ENCODE measurements around the gene HOGA1. TPM values are rescaled to one million over a fixed set of nuclear protein-coding genes. Genes with fewer than 3 reads are reported as not detected.

The HOGA1 gene
- total and polyA plus RNA-seq, 2 experiments from 2014 or later = 0.15 TPM; not detected in 1

- H3K4me3 Mint-ChIP-seq = no peak overlapping the region
- Histone ChIP-seq H3K27ac (ENCODE audit: low read depth) (no peak overlapping the region), H3K4me2 (no peak overlapping the region), H4K20me1 (replicated peaks; ENCODE audit: insufficient read depth) (0 out of 2 replicates have a peak, but pooled peaks cover 3% of the 10 kb centered on the region), H3K79me2 (replicated peaks; ENCODE audit: insufficient read depth) (0 out of 2 replicates have a peak, but pooled peaks cover 4% of the 10 kb centered on the region), H2AFZ (no peak overlapping the region), H3K27me3 (ENCODE audit: insufficient read depth) (no peaks in the 10 kb centered on the region), H3K36me3 (ENCODE audit: insufficient read depth) (no peaks in the 10 kb centered on the region; the same call in 1 of the 2 replicates), H3K4me1 (ENCODE audit: insufficient read depth) (no peaks in the 10 kb centered on the region; the same call in 1 of the 2 replicates), H3F3A (replicated peaks; ENCODE audit: low read depth) (no peaks in the 10 kb centered on the region), H3K9me2 (ENCODE audit: insufficient read depth) (no peaks in the 10 kb centered on the region), H3K4me3 (no peak overlapping the region)
- ATAC-seq = no peak
- DNase-seq (ENCODE audit: low spot score) = no peak
- H3K27me3 Mint-ChIP-seq (ENCODE audit: insufficient read depth, low read depth, poor library complexity) = peaks cover 6% of the 10 kb centered on the region
- H3K36me3 Mint-ChIP-seq (ENCODE audit: low read depth) = peaks cover 2% of the 10 kb centered on the region; the same call in 1 of the 3 replicates
- no peaks in the 10 kb centered on the region for H3K9me3 Mint-ChIP-seq
- no peak overlapping the region; the same call in 1 of the 2 replicates for H3K27ac Mint-ChIP-seq
- TF ChIP-seq STAT1 (IDR thresholded peaks at IDR 0.05; ENCODE audit: unreplicated experiment) (no peak), CTCF (conservative IDR thresholded peaks at IDR 0.05; ENCODE audit: low read depth in 2 of 2) (no peak), JUNB (IDR thresholded peaks at IDR 0.05; ENCODE audit: unreplicated experiment) (no peak), ZNF114 (CRISPR knock-in tag; IDR thresholded peaks at IDR 0.05) (no peak), ZNF462 (CRISPR knock-in tag; IDR thresholded peaks at IDR 0.05) (no peak), NANOG (IDR thresholded peaks at IDR 0.05; ENCODE audit: borderline replicate concordance) (no peak), CREB1 (CRISPR knock-in tag; IDR thresholded peaks at IDR 0.05; ENCODE audit: low read depth) (no peak), EZH2phosphoT487 (IDR thresholded peaks at IDR 0.05; ENCODE audit: unreplicated experiment) (no peak), POLR2AphosphoS5 (IDR thresholded peaks at IDR 0.05; ENCODE audit: low read depth) (no peak), EZH2 (IDR thresholded peaks at IDR 0.05; ENCODE audit: low read depth, unreplicated experiment) (no peak)
- peaks cover 17% of the 10 kb centered on the region; the same call in 2 of the 3 replicates for H3K4me1 Mint-ChIP-seq
Observed at GRCh38 chr10:97570789-97571471, 13.3 kb upstream of the HOGA1 start.

Measured in GM23338 (cell line).